ENCODE data around the gene SMAD2.

DNA sequence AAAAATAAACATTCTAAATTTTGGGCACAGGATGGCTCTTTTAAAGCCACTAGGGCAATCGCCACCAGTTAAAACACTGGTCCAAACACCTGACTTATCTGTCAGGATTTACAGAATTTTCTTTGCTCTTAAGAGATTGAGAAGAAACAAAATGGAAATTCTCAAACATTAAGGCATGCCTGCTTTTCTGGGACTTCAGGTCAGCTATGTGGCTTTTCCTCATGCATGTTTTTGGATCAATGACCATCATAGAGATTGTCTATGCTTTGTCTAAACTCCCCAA is 112.7 kb downstream of the SMAD2 start:
- TF ChIP-seq, protein P1, sequence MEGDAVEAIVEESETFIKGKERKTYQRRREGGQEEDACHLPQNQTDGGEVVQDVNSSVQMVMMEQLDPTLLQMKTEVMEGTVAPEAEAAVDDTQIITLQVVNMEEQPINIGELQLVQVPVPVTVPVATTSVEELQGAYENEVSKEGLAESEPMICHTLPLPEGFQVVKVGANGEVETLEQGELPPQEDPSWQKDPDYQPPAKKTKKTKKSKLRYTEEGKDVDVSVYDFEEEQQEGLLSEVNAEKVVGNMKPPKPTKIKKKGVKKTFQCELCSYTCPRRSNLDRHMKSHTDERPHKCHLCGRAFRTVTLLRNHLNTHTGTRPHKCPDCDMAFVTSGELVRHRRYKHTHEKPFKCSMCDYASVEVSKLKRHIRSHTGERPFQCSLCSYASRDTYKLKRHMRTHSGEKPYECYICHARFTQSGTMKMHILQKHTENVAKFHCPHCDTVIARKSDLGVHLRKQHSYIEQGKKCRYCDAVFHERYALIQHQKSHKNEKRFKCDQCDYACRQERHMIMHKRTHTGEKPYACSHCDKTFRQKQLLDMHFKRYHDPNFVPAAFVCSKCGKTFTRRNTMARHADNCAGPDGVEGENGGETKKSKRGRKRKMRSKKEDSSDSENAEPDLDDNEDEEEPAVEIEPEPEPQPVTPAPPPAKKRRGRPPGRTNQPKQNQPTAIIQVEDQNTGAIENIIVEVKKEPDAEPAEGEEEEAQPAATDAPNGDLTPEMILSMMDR (conservative IDR thresholded peaks at IDR 0.05) = no peak
- TF ChIP-seq EZH2 (IDR thresholded peaks at IDR 0.05; ENCODE audit: low read depth) = no peak
